Measurements from ENCODE around the gene BCL6B. TPM values are rescaled to one million over a fixed set of nuclear protein-coding genes. Genes with fewer than 3 reads are reported as not detected.
"Not testable (repeated sequence)": the region's sequence is repeated elsewhere in the genome, so short reads cannot be mapped to it uniquely, and the experiment has no call there.

Gene BCL6B
- total RNA-seq: 0.41 and 0.42 TPM in 2 replicates
- long read RNA-seq: 0 reads

- H3K4me3 Mint-ChIP-seq: peak within 1 kb of the TSS; percentile 51
- no peak for TF ChIP-seq CTCF (conservative IDR thresholded peaks at IDR 0.05)
- no peak within 1 kb of the TSS for H3K27ac Mint-ChIP-seq (ENCODE audit: unreplicated experiment)
- H3K4me1 Mint-ChIP-seq: peaks cover 30% of the 10 kb centered on the region
- H3K36me3 Mint-ChIP-seq (ENCODE audit: low read depth): no peaks in the 10 kb centered on the region
- no peaks in the 10 kb centered on the region for H3K9me3 Mint-ChIP-seq
- peaks cover 51% of the 10 kb centered on the region for H3K27me3 Mint-ChIP-seq (ENCODE audit: low read depth)
- no peak for DNase-seq (ENCODE audit: low read depth, low spot score)
Measured at GRCh38 chr17:7022781-7023571, at the start of gene BCL6B. Gene BCL6B (plus strand): TSS chr17:7023050. CDS start chr17:7023672, 622 bp downstream.

- not testable (repeated sequence) for H3K36me3 Mint-ChIP-seq (ENCODE audit: low read depth); H3K27ac Mint-ChIP-seq (ENCODE audit: unreplicated experiment); H3K4me3 Mint-ChIP-seq; DNase-seq (ENCODE audit: low read depth, low spot score); H3K4me1 Mint-ChIP-seq; H3K9me3 Mint-ChIP-seq
- peaks cover 12% of the 10 kb centered on the region for H3K27me3 Mint-ChIP-seq (ENCODE audit: low read depth)
Measured at GRCh38 chr17:6979440-6979839, 43.4 kb upstream of the BCL6B start.

- no peaks in the 10 kb centered on the region for H3K36me3 Mint-ChIP-seq (ENCODE audit: low read depth)
- H3K4me3 Mint-ChIP-seq: no peak overlapping the region
- H3K4me1 Mint-ChIP-seq: peaks cover 10% of the 10 kb centered on the region
- H3K27me3 Mint-ChIP-seq (ENCODE audit: low read depth): peaks cover 6% of the 10 kb centered on the region
- no peak for TF ChIP-seq CTCF (conservative IDR thresholded peaks at IDR 0.05)
- DNase-seq (ENCODE audit: low read depth, low spot score): no peak
- H3K27ac Mint-ChIP-seq (ENCODE audit: unreplicated experiment): no peak overlapping the region
- H3K9me3 Mint-ChIP-seq: peaks cover 8% of the 10 kb centered on the region
Measured at GRCh38 chr17:6981426-6981825, 41.4 kb upstream of the BCL6B start.

GRCh38 chr17:6985266-6985665 is 37.6 kb upstream of the BCL6B start:
- H3K9me3 Mint-ChIP-seq: no peaks in the 10 kb centered on the region
- H3K27ac Mint-ChIP-seq (ENCODE audit: unreplicated experiment): no peak overlapping the region
- no peaks in the 10 kb centered on the region for H3K4me1 Mint-ChIP-seq
- no peaks in the 10 kb centered on the region for H3K36me3 Mint-ChIP-seq (ENCODE audit: low read depth)
- DNase-seq (ENCODE audit: low read depth, low spot score): no peak
- TF ChIP-seq CTCF (conservative IDR thresholded peaks at IDR 0.05): no peak
- H3K4me3 Mint-ChIP-seq: no peak overlapping the region
- no peaks in the 10 kb centered on the region for H3K27me3 Mint-ChIP-seq (ENCODE audit: low read depth)

GRCh38 chr17:6986676-6987075 is 36.2 kb upstream of the BCL6B start:
- Mint-ChIP-seq H3K27me3 (ENCODE audit: low read depth) (no peaks in the 10 kb centered on the region), H3K9me3 (no peaks in the 10 kb centered on the region), H3K36me3 (ENCODE audit: low read depth) (no peaks in the 10 kb centered on the region), H3K4me3 (no peak overlapping the region), H3K4me1 (no peaks in the 10 kb centered on the region), H3K27ac (ENCODE audit: unreplicated experiment) (no peak overlapping the region)
- DNase-seq (ENCODE audit: low read depth, low spot score): no peak
- TF ChIP-seq CTCF (conservative IDR thresholded peaks at IDR 0.05): no peak

- H3K36me3 Mint-ChIP-seq (ENCODE audit: low read depth): peaks cover 1% of the 10 kb centered on the region
- no peak for DNase-seq (ENCODE audit: low read depth, low spot score)
- no peak overlapping the region for H3K27ac Mint-ChIP-seq (ENCODE audit: unreplicated experiment)
- TF ChIP-seq CTCF (conservative IDR thresholded peaks at IDR 0.05): no peak
- H3K4me3 Mint-ChIP-seq: no peak overlapping the region
- peaks cover 10% of the 10 kb centered on the region for H3K27me3 Mint-ChIP-seq (ENCODE audit: low read depth)
- H3K4me1 Mint-ChIP-seq: peaks cover 5% of the 10 kb centered on the region
- H3K9me3 Mint-ChIP-seq: no peaks in the 10 kb centered on the region
Measured at GRCh38 chr17:6989779-6990178, 33.1 kb upstream of the BCL6B start.

GRCh38 chr17:6993613-6994056 is 29.2 kb upstream of the BCL6B start:
- not testable (repeated sequence) for DNase-seq (ENCODE audit: low read depth, low spot score); H3K4me3 Mint-ChIP-seq; H3K27ac Mint-ChIP-seq (ENCODE audit: unreplicated experiment); H3K9me3 Mint-ChIP-seq; H3K4me1 Mint-ChIP-seq
- H3K36me3 Mint-ChIP-seq (ENCODE audit: low read depth): peaks cover 13% of the 10 kb centered on the region
- H3K27me3 Mint-ChIP-seq (ENCODE audit: low read depth): peaks cover 22% of the 10 kb centered on the region
